Measurements from ENCODE around the gene SPC24. TPM values are rescaled to one million over a fixed set of nuclear protein-coding genes. Genes with fewer than 3 reads are reported as not detected.

The SPC24 gene
- total and polyA plus RNA-seq, 9 of the 15 experiments (the other 6 are each of a cell fraction or from before 2014, with no cell fraction given): 18.2 to 154 (median 60.9) TPM

- no peak for TF ChIP-seq ZBTB1 (CRISPR knock-in tag; IDR thresholded peaks at IDR 0.05; ENCODE audit: borderline replicate concordance, low read depth)
- TF ChIP-seq RBFOX2 (IDR thresholded peaks at IDR 0.05; ENCODE audit: low read depth, low read length): peak; percentile 73
- TF ChIP-seq ESRRA (IDR thresholded peaks at IDR 0.05; ENCODE audit: borderline replicate concordance, low read depth): no peak
- no peak for TF ChIP-seq HDAC3 (IDR thresholded peaks at IDR 0.05; ENCODE audit: borderline replicate concordance, partially characterized antibody)
- TF ChIP-seq HMGN3 (IDR thresholded peaks at IDR 0.05; ENCODE audit: borderline replicate concordance, extremely low read depth, insufficient read length, low read depth, low read length): no peak
- TF ChIP-seq ATF3 (IDR thresholded peaks at IDR 0.05): peak; percentile 38
- no peak for TF ChIP-seq ATF3 (CRISPR knock-in tag; conservative IDR thresholded peaks at IDR 0.05)
- TF ChIP-seq ZNF274 (IDR thresholded peaks at IDR 0.05; ENCODE audit: borderline replicate concordance, low read depth, low read length): no peak
- no peak for TF ChIP-seq PHF21A (IDR thresholded peaks at IDR 0.05; ENCODE audit: borderline replicate concordance, low read depth)
- TF ChIP-seq ZBTB2 (IDR thresholded peaks at IDR 0.05): no peak
- TF ChIP-seq PTRF (tag; IDR thresholded peaks at IDR 0.05): no peak
- no peak for TF ChIP-seq MYBL2 (IDR thresholded peaks at IDR 0.05; ENCODE audit: low read depth)
- no peak for TF ChIP-seq MYBL2 (CRISPR knock-in tag; IDR thresholded peaks at IDR 0.05; ENCODE audit: borderline replicate concordance)
- no peak for TF ChIP-seq FIP1L1 (IDR thresholded peaks at IDR 0.05; ENCODE audit: low read depth, low read length, poor library complexity, severe bottlenecking)
- no peak for TF ChIP-seq ZNF263 (CRISPR knock-in tag; IDR thresholded peaks at IDR 0.05; ENCODE audit: borderline replicate concordance)
- no peak for TF ChIP-seq CLOCK (CRISPR knock-in tag; IDR thresholded peaks at IDR 0.05; ENCODE audit: borderline replicate concordance)
- TF ChIP-seq DLX4 (CRISPR knock-in tag; IDR thresholded peaks at IDR 0.05): no peak
- TF ChIP-seq ZC3H11A (IDR thresholded peaks at IDR 0.05; ENCODE audit: low read depth, low read length): no peak
- TF ChIP-seq RHOXF2B (CRISPR knock-in tag; conservative IDR thresholded peaks at IDR 0.05): no peak
- no peak for TF ChIP-seq NELFE (IDR thresholded peaks at IDR 0.05; ENCODE audit: insufficient read depth, insufficient read length)
- peak in 1 of 3 experiments; percentile 61 for TF ChIP-seq YY1 (IDR thresholded peaks at IDR 0.05; ENCODE audit: borderline replicate concordance in 1 of 3, control insufficient read depth in 1 of 3, extremely low read depth in 1 of 3, insufficient read depth in 3 of 3, insufficient read length in 1 of 3, insufficient replicate concordance in 2 of 3, low read depth in 1 of 3, low read length in 2 of 3)
- no peak for TF ChIP-seq SRSF7 (optimal IDR thresholded peaks at IDR 0.05; ENCODE audit: low read depth, low read length)
Observed at GRCh38 chr19:11096210-11096841, 59.3 kb downstream of the SPC24 start (continued).
